Activated CD4-positive, alpha-beta T cell treated with anti-CD3 and anti-CD28 coated beads for 1 hour (primary cell): Measurements from ENCODE around the gene BAK1.

Experiments used
- DNase-seq: peaks from one replicate; pipeline ENCODE4 v3.0.0-alpha.2; 2020

BAK1 gene

GRCh38 chr6:33579828-33580714 is at the start of gene BAK1:
TSS of gene BAK1 (minus strand) at chr6:33580276. CDS start at chr6:33577604, 2,672 bp downstream.
- DNase-seq = peak; percentile 70

DNA sequence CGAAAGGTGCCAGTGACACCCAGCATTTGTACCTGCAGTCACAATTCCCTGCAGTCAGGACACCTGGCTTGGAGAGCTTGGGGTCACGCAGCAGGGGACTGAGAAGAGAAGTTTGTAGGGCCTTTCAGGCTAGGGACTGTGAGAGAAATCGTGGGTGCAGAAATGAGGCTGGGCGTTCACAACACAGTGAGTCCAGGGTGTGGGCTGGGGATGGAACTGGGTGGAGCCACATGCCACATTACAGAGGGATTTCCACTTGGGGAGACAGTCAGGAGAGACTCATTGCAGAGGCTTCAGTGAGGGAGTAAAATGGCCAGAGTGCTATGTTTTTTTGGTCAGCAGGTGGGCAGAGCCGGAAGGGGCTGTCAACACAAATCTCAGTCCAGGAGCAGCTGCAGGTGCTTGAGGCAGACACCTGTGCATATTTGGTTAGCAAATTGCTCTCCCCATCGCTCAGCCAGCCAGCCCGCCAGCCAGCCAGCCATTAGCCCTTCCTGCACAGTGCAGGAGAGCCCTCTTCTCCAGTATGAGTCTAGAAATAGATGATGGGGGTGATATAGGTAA is 48.4 kb upstream of the BAK1 start:
- DNase-seq = no peak

DNA sequence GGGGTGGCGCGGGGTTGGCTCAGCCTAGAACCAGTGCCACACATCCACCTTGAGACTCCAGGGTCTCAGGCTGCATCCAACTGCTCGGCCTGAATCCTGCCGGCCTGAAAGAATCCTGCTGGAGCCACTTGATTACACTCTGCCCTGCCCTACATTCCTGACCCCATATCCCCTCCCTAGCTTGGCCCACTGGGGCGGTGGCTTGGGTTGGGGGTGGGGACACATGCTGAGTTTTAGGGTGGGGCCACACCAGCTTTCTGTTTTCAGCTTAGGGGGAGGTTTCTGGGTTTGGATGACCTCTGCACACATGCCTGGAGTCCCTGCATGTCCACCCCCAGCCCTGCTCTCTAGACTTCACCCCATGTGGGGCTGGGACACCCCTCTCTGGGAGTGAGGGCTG is 47.8 kb upstream of the BAK1 start:
- DNase-seq = no peak

GRCh38 chr6:33624856-33625255 is 44.8 kb upstream of the BAK1 start:
- no peak for DNase-seq

DNA sequence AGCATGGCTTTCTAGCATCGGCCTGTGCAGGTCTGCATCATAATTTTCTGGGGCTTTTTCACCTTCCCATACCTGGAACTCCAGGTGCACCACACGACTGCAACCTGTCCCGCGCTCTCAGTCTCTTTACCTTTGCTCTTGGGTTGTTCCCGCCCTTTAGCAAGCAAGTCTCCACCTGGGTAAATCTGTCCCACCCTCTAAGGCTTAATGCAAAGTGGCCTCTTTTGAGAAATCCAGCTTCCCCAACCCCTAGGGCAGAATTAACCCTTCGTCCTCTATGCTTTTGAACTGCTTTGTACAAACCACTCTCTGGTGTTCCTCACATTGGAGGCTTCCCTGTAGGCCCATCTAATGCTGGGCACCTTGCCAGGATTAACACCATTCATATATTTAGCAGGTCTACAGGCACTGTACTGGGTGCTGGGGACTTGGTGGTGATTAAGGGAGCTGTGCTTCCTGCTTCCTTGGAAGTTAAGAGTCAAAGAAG is 43.9 kb upstream of the BAK1 start:
- no peak for DNase-seq

DNA sequence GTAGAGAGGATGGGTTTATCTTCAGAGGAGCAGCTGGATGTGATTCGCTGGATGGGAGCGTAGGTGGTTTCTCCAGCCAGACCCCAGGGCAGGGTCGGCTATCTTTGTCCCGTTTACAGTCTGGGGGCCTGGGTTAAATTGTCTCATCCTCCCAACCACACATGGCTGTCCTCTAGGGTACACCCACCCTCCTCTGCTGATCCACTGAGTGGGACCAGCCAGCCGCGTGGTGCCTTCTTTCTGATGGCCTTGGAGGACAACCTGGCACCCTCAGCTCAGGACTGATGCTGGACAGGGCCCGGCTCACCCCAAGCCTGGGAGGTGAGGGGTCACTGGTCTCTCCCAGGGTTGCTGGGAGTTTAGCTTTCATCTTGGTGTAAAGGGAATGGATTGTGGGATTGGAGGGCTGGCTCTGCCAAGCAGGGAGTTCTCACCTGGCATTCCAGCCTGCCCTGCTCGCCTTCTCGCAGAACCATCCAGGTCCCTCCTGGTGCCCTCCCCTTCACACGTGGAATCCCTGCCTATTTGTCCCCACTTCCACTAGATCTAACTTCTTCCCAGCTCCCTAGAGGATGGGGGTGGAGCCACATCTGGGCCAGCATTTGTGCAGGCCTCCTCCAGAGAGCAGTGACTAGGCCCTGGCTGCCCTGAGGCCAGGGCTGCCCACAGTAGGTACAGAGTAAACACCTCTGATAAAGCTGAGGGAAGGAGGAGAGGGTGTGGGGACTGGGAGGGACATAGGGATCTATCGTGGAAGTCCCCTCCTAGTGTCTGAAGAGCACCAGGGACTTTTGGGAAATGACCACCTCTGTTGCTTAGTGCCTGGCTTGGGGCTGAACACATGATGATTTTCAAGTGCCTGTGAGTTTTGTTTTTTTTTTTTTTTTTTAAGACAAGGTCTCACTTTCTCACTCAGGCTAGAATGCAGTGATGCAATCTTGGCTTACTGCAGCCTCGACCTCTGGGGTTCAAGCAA is 42.7 kb upstream of the BAK1 start:
- no peak for DNase-seq

DNA sequence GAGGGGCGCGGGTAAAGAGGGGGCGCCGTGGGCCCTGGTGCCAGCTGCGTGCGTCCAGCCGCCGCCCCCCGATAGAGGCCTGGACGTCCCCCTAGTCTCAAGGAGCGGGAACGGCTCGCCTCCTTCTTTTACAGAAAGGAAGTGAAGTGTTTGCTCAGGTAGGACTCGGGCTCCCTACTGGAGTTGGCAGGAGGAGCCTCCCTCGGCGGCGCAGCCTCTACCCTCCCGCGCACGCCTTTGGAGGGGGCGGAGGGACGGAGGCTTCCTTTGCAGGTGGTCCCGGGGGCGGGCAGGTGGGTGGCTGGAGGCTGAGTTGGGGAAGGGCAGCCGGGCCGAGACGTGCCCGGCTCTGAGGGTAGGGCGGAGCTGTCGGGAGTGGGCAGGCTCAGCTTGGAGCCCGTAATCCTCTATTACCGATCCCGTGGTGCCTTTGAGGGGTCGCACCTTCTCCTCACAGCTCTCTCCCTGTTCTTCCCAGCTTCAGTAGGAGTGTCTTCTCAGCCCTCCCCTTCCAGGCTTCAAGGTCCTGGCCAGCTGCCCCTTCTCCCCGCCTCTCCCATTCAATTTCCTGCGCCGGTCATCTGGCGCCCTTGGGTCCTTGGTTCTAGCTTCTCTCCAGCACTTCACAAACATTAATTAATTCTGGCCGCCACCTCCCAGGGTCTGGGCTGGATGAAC is 41.8 kb upstream of the BAK1 start:
- no peak for DNase-seq

DNA sequence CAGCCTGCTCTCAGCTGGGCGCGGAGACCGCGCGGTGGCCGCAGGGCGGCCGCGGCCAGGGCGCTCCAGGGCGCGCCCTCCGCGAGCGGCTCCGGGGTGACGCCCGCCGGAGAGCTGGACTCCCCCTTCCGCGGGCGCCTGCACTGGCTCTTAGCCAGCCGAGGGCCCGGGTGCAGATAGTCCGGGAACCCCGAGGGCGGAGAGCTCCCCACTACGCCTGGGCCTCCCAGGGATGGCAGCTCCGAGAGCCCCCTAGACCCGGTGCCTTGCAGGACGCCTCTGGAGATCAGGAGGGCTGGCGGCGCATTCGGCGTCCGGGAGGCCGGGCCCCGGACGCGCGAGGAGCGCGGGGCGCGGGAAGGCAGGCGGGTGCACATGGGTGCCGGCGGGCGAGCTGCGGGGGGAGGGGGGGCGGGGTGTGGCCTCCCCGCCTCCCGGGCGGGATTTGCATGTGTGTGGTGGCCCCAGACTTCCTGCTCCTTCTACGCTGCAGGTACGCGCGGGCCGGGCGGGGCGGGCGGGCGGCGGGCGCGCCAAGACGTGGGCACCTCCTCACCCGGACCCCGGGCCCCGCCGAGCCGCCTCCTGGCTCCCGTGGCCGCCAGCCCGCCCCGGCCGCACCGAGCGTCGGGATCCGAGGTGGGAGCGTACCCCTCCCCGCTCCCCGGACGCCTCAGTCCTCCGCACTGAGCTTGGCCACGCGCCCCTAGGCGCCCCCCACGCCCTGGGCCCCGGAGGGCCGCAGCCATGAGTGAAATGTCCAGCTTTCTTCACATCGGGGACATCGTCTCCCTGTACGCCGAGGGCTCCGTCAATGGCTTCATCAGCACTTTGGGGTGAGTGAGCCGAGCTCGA is 41.0 kb upstream of the BAK1 start, which contains the start of gene ITPR3:
Gene ITPR3, plus strand, starts transcription at position 467 of the 855 bp plus-strand sequence. Its CDS starts 281 bp downstream, at position 748.
- peak; percentile 64 for DNase-seq

GRCh38 chr6:33620158-33620855 is 40.2 kb upstream of the BAK1 start:
- DNase-seq = no peak

- DNase-seq = no peak
Measured at GRCh38 chr6:33619166-33619840, 39.2 kb upstream of the BAK1 start.

DNA sequence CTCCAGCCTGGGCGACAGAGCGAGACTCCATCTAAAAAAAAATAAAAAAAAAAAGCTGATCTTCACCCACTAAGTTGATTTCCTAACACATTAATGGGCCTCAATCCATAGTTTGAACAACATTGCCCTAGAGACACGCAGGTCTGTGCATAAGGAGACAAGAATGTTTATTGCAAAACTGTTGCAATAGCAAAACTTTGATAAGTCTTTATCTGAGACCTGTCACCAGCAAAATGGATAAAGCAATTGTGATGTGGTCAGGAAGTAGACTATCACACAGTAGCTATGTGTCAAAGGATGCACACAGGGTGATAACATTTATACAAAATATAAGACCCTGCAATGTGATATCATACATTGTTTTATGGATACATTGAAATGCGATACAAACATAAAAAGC is 36.8 kb upstream of the BAK1 start:
- no peak for DNase-seq

DNA sequence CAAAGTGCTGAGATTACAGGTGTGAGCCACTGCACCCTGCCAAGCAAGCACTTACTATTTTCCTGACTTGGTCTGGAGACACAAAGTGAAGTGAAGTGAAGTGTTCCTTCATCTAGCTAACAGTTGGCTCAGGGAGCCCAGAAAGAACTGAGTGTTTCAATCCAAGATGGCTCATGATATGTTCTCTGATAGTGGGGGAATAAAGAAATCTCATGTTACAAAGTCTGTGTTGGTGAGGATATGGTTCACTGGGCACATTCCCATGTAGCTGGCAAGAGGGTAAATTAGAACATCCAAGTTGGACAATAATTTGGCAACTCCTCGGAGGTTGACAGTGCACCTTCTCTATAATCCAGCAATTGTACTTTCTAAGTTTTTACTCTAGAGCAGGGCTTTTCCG is 36.0 kb upstream of the BAK1 start:
- no peak for DNase-seq

DNA sequence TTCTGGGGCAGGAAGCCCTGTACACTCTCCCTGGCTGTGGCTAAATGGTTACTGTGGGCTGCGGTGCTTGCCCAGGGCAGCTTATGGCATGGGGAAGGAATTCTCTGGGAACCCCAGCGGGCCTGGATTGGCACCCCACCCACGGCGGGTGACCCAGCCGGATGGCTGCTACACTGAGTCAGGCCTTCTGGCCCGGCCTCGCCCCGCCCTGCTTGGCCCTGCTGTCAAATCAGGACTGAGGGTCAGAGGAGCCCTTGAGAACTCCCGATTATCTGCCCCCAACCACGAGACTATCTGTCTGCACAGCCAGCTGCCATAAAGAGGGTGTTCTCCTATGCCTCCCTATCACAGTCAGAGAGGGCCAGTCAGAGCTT is 33.7 kb upstream of the BAK1 start:
- DNase-seq = no peak

GRCh38 chr6:33613146-33613794 is 33.2 kb upstream of the BAK1 start:
- DNase-seq = no peak

DNA sequence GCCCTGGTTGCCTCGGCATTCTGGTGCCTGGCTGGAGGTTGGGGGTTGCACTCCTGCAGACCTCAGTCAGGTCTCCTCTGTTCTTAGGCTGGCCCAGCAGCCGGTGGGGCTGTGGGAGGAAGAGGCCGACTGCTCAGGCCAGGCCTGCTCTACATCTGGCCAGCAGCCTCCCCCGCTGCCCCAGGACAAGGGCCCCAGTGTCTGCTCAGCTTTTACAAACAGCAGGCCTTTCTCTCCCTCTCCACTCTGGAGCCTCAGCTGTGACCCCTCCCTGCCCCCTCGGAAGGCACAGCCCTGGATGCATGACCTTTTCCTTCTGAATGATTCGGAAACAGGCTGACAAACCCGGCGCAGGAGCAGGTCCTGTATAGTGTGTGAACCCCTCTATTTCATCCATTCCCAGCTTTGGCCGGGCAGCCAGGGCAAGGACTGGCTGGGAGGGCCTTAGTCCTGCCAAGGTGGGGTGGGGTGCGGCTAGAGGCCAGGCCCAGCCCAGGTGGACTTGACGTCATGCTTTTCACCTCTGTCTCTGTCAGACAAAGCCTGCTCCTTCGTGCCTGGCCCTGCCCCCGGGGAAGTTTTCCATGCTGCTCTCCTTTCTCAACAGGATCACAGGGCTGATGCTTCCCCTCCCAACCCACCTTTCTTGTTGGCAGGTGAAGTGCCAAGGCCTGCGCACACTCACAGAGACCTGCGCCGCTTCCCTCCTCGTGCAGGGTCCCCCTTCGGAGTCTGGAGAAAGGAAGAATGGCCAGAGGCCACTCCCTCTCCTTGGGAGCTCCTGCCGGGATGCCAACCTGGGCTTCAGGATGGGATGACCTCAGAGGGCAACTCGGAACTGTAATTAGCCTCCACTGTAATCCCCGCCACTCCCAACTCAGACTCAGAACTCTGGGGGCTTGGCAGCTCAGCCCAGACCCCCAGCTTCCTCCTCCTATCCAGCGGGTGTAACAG is 31.0 kb upstream of the BAK1 start:
- no peak for DNase-seq

DNA sequence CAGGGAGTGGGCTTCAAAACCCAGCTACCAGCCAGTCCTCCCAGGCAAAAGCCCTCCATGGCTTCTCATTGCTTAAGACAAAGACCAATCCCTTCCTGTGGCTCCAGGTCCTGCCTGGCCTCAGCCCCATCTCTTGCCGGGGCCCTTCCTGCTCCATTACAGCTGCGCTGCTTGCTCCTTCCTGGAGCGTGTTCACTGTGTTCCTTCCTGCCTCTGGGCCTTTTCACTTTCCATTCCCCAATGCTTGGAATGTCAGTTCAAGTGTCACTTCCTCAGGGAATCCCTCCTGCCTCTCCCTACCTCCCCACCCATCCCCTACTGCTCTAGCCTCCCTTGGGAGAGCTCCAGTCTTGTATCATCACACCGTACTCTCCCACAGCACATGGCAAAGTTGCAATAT is 30.0 kb upstream of the BAK1 start:
- no peak for DNase-seq

DNA sequence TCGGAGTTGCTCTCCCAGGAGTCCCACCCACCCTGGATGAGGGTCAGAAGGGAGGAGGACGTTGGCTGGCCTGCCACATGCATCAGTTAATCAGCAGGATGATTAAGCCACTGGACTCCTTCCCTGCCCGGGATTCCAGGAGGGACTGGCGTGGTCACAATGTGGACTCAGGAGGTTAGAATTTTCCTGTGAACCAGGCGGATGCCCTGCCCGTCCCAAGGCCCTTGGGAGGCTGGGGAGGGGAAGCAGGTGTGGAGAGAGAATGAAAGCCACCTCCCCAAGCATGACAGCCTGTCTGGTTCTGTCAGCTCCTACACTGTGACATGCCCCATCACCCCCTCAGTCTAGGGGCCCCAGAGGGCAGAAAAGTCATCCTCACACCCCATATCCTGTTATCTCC is 29.5 kb upstream of the BAK1 start:
- DNase-seq = no peak

GRCh38 chr6:33609019-33609418 is 28.9 kb upstream of the BAK1 start:
- no peak for DNase-seq

DNA sequence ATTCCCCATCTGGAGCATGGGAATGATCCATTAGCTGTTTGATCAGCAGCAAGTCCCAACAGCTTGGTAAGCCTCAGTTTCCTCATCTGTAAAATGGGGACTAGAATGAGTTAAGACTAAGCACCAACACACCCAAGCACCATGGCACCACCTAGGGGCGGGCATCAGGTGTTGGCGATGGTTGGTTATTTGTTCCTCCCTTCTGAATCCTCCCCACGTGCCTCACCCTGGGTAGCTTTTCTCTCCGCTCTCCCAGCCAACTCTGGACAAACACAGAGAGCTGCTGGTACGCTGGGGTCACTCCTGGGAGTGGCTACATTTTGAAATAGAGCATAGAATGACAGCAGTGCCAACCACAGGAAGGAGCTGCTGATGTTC is 27.7 kb upstream of the BAK1 start:
- DNase-seq = no peak
